Activated CD4-positive, alpha-beta T cell treated with anti-CD3 and anti-CD28 coated beads, Interleukin-2, amount 50 U/mL, for 48 hours (primary cell): ENCODE data around the gene RPRD1A.
"Not testable (repeated sequence)": the region's sequence is repeated elsewhere in the genome, so short reads cannot be mapped to it uniquely, and the experiment has no call there.

Experiments used
- DNase-seq, 2 experiments: peaks; one replicate each; pipeline ENCODE4 v3.0.0-alpha.2; 2020

Gene RPRD1A

GRCh38 chr18:36077764-36078163, 10.4 kb upstream of the RPRD1A start:
- not testable (repeated sequence) for DNase-seq

DNA sequence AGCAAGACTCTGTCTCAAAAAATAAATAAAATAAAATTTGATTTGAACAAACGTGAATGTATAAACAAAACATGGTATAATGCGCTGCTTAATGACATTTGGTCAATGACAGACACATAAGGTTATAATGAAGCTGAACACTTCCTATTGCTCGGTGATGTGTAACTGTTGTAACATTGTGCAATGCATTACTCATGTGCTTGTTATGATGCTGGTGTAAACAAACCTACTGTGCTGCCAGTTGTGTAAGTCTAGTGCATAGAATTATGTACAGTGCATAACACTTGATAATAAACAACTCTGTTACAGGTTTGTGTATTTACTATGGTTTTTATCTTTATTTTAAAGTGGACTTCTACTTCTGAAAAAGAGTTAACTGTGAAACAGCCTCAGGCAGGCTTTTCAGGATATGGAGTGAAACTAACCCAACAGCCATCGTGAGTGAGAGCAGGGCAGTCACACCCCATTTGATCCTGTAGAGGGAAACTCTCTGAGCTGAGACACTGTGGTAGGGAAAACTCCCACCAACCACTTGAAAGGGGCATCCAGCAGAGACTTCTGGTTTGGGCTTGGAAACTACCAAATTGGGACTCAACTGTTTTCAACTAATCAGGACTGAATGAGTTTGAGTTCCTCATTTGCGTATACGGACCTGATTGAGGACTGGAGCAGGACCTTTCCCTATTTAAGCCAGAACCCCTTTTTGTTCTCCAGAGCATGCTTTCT, 8.7 kb upstream of the RPRD1A start:
- DNase-seq = no peak

- no peak for DNase-seq
These were observed 7.1 kb upstream of the RPRD1A start for GRCh38 chr18:36074435-36074834.

- no peak for DNase-seq
These were observed 6.3 kb upstream of the RPRD1A start for GRCh38 chr18:36073676-36074075.

GRCh38 chr18:36072406-36072805, 5.0 kb upstream of the RPRD1A start:
- DNase-seq = not testable (repeated sequence)

DNA sequence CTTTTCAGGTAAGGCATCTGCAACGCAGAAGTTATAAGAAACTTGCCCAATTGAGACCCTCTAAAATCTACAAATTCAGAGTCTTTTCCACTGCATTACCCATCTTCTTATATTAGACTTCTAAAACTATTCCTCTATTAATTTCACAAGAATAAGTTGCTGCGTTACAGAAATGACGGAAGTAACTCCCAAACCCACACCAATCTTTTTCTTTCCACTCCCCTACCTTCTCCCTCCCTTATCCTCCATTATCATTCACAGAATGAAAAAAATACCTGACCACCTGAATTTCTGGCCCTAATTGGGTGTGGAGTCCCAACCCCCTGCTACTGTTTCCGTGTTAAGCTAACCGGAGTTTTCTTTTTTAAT, 689 bp downstream of the RPRD1A start:
- no peak for DNase-seq

DNA sequence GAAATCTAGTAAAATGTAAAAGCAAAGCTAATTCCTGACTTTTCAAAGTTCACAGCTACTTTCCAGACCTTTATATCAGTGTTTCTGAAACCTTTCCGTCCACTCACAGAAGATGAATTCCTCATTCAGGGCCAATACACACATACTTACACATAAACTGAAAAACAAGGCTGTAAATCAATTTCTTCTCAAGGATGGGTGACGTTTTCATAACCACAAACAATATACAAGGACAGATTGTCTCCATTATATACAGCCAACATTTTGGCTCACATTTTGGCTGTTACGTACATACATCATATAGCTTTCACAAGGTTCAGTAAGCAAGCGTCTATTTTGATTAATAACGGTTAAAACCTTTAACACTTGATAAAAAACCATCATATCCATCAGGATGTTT, 1.4 kb downstream of the RPRD1A start:
- no peak for DNase-seq

DNA sequence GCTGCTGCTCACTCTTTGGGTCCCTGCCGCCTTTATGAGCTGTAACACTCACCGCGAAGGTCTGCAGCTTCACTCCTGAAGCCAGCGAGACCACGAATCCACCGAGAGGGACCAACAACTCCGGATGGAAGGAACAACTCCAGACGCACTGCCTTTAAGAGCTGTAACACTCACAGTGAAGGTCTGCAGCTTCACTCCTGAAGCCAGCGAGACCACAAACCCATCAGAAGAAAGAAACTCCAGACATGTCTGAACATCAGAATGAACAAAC, 2.6 kb downstream of the RPRD1A start:
- not testable (repeated sequence) for DNase-seq

- DNase-seq = no peak
These were observed 3.1 kb downstream of the RPRD1A start for GRCh38 chr18:36064027-36064808.

DNA sequence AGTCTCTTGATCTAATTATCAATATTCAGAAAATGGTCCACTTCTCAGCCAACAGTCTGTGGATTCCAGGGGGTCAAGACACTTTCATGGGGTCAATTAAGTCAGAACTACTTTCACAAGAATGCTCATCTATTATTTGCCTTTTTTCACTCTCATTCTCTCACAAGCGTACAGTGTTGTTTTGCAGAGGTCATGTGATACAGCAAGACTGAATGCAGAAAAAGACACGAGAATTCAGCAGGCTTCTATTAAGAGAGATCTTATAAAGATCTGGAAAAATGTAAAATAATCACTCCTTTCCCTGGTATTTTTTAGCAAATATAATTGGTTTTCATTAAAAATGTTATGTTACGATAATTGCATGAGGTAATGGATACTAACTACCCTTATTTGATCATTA, 8.7 kb downstream of the RPRD1A start:
- no peak for DNase-seq

DNA sequence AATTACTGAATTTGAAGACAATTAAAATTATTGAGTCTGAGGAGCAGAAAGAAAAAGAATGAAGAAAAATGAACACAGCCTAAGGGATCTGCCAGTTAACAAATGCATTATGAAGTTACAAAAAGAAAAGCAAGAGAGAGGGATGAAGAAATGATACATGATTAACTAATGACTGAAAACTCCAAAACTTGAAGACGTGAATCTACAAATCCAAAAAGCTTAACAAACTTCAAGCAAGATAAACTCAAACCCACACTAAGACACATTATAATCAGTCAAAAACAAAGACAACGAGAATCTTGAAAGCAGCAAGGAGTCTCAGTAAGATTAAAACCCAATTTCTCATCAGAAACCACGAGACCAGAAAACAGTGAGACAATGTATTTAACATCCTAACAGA, 15.6 kb downstream of the RPRD1A start:
- DNase-seq = no peak

- no peak for DNase-seq
These were observed 16.9 kb downstream of the RPRD1A start for GRCh38 chr18:36050479-36050878.

DNA sequence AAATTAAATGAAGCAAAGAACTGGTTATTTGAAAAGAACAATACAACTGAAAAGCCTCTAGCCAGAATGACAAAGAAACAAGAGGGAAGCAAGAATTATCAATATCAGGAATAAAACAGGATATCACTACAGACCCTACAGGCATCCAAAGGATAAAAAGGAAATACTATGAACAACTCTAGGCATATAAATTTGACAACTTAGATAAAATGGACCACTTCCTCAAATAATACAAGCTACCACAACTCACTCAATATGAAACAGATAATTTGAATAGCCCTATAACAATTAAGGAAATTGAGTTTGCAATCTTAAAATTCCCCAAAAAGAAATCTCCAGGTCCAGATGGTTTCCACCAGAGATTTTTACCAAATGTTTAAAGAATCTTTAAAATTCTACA, 19.8 kb downstream of the RPRD1A start:
- no peak for DNase-seq

GRCh38 chr18:36046898-36047297, 20.5 kb downstream of the RPRD1A start:
- DNase-seq = no peak

GRCh38 chr18:36045241-36045991, 21.9 kb downstream of the RPRD1A start:
- DNase-seq = no peak

DNA sequence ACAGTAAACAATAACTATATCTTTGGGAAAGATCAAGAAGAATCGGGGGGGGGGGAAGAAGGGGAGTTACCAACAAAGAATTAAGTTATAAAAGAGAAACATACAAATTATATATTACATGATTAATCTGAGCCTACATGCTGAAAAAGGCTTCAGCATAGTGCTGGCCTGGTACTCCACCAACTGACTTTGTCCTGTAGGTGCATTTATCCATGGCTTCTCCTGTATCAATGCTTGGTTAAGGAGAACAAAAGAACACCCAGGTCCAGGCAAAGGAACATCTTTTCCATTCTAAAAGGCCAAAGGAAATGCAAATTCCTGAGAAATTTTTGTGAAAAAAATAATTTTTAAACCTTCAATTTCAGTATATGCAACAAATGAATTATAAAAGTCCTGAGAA, 24.2 kb downstream of the RPRD1A start:
- DNase-seq = no peak

GRCh38 chr18:36041146-36041545, 26.2 kb downstream of the RPRD1A start:
- no peak for DNase-seq

DNA sequence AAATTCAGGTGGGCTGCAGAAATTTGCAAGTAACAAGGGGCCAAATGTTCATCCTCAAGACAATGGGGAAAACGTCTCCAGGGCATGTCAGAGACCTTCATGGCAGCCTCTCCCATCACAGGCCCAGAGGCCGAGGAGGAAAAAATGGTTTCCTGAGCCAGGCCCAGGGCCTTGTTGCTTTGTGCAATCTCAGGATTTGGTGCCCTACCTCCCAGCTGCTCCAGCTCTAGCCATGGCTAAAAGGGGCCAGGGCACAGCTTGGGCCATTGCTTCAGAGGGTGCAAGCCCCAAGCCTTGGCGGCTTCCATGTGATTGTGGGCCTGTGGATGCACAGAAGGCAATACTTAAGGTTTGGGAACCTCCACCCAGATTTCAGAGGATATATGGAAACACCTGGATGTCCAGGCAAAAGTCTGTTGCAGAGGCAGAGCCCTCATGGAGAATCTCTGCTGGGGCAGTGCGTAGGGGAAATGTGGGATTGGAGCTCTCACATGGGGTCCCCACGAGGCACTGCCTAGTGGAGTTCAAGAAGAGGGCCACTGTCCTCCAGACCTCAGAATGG, 29.2 kb downstream of the RPRD1A start:
- no peak for DNase-seq

DNA sequence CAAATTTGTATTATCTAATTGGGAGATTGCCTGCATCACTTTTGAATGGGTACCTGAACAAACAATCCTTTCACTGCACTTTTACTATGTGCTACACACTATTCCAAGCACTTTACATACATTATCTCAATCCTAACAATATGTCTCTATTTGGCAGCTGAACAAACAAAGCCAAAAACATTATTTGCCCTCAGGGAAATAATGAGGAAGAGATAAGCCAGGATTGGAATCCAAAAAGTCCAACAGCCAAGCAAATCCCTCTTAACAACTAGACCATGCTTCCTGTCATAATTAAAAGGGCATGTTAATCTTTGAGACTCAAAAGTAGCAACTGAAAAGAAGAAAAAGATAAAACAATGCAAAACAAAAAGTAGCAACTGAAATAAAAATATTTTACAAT, 32.1 kb downstream of the RPRD1A start:
- DNase-seq = no peak

DNA sequence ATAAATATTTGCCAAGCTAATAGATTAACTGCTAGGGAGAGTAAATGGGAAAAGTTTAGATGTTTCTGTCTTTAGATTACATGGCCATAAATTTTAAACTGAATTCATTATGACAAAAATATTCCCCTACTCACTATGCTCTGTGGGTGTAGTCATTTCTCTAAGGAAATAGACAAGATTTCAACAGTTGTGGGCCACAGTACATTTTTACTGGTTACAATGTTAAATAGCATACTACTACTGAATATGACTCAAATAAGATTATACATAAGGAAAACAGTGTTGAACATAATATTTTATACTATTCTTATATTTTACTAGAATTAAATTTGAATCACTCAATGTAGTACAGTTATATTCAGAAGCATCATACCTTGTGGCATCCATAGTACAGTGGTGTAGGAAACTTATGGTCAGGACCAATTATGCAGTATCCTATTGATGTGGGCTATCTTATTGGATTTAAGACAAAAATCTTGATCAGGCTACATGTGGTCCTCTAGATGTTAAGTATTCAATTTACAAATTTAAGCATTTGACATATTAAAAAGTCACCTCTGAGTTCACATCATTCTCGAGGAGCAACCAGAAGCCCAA, 33.0 kb downstream of the RPRD1A start:
- no peak for DNase-seq

- DNase-seq = no peak
These were observed 35.5 kb downstream of the RPRD1A start for GRCh38 chr18:36031903-36032302.

- no peak for DNase-seq
These were observed 36.0 kb downstream of the RPRD1A start for GRCh38 chr18:36031407-36031806.

DNA sequence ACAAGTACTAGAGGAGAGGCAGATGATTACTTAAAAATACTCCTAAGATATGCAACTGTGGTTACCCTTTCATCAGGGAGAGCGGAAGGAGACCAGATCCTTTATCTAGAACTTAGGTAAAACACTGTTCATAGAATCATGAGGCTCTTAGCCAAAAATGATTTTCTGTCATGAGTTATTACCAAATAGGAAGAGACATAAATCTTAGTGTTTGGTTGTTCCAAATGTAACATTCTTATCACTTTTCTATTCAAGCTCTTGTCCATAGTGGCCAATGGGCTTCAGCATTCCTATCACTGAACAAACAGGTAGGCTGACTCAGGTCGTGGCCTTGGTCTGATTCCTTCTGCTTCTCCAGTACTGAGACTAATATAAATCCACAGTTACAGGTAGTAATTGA, 38.5 kb downstream of the RPRD1A start:
- DNase-seq = no peak
